B cell (primary cell): ENCODE results near the gene AXDND1.

Experiments
- EZH2 ChIP-seq: IDR thresholded peaks from 2 replicates; pipeline ENCODE4 v1.6.1; 2012; ENCODE audit warnings: borderline replicate concordance, low read depth, mild to moderate bottlenecking, moderate library complexity, low read length; ENCODE audit not compliant: insufficient read depth, poor library complexity, severe bottlenecking
- TF ChIP-seq, protein P1 (sequence below): fragments of 200-600 bp; IDR thresholded peaks from one replicate; pipeline ENCODE4 v1.8.0; 2022; ENCODE audit warnings: antibody characterized with exemption, mild to moderate bottlenecking

DNA sequence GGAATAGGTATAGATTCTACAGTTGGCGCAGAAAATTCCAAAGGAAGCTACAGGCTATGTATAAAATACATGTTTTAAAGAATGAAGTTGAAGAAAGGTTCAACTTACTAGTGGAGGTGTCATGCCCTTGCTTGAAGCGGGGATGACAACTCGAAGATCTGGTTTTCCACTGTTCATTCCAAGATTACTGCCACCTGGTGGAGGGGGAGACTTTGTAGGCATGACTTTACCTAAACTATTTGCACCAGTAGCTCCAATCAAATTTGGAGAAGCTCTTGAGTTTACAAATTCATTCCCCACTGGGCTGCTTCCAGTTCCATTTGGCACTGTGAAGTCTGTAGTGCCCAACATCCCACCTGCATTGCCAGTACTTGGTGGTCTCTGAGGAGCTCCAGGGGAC is 81.7 kb downstream of the AXDND1 start:
- TF ChIP-seq EZH2 = no peak
- TF ChIP-seq, protein P1, sequence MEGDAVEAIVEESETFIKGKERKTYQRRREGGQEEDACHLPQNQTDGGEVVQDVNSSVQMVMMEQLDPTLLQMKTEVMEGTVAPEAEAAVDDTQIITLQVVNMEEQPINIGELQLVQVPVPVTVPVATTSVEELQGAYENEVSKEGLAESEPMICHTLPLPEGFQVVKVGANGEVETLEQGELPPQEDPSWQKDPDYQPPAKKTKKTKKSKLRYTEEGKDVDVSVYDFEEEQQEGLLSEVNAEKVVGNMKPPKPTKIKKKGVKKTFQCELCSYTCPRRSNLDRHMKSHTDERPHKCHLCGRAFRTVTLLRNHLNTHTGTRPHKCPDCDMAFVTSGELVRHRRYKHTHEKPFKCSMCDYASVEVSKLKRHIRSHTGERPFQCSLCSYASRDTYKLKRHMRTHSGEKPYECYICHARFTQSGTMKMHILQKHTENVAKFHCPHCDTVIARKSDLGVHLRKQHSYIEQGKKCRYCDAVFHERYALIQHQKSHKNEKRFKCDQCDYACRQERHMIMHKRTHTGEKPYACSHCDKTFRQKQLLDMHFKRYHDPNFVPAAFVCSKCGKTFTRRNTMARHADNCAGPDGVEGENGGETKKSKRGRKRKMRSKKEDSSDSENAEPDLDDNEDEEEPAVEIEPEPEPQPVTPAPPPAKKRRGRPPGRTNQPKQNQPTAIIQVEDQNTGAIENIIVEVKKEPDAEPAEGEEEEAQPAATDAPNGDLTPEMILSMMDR = no peak
